Measurements from ENCODE around the gene RBMS3.

- TF ChIP-seq CTCF (IDR thresholded peaks at IDR 0.05), result no peak
- no peak for TF ChIP-seq POLR2AphosphoS5 (IDR thresholded peaks at IDR 0.05)
These were observed 108.5 kb downstream of the RBMS3 start for GRCh38 chr3:29389362-29389761.
